Measurements from ENCODE around the gene MTMR2.
A peak's percentile ranks its signal among the peaks of the same experiment; 100 is the strongest.

Gene MTMR2

DNA sequence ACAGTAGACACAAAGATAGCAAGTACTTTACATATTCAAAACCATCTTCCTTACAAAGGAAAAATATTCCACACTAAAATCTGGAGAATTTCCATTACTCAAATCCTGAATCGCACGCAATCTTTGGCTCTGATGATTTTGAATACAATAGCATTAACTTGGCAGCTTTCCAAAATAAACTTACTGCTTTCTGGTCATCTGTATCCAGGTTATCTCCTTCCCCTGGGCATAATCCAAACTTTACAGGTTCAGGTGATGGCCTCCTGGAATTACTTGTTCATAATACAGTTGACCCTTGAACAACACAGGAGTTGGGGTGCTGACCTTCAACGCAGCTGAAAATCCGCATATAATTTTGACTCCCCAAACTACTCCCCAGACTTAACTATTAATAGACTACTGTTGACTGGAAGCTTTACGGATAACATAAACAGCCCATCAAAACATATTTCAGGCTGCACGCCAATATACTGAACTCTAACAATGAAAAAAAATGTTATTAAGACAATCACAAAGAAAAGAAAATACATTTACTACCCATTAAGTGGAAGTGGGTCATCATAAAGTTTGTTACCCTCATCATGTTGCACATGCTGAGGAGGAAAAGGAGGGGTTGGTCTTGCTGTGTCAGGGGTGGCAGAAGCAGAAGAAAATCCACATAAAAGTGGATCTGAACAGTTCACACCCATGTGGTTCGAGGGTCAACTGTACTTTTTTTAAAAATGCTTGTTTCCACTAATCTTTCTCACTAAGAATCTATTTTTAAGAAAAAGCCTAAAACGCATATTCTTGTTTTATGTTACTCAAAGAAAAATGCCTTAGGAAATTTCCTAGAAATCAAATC is 6.5 kb downstream of the MTMR2 start:
- DNase-seq = peak; percentile 15

- no peak for DNase-seq
Measured at GRCh38 chr11:95916049-95916448, 7.9 kb downstream of the MTMR2 start.

DNA sequence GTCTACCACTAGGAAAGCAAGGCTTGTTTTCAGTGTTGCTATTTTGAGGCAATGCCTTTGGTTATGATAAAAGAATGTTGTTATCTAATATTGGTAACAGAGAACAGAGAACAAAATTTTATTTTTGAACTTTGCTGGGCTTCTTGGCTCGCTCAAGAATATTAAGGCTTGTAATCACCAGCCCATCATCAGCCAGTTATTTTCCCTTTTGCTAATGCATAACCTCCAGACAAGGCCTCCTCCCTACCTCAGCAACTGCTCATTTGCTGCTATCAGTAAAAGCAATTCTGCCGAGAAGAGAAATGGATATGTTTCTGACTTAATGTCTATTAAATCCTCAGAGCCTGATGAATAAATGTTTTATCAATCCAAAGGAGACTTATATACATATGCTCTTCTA is 8.9 kb downstream of the MTMR2 start:
- no peak for DNase-seq

- no peak for DNase-seq
Measured at GRCh38 chr11:95913830-95914615, 9.9 kb downstream of the MTMR2 start.

GRCh38 chr11:95912902-95913560 is 10.9 kb downstream of the MTMR2 start:
- DNase-seq = no peak

- DNase-seq = no peak
Measured at GRCh38 chr11:95911369-95911759, 12.5 kb downstream of the MTMR2 start.

- DNase-seq = no peak
Measured at GRCh38 chr11:95910638-95911368, 13.1 kb downstream of the MTMR2 start.

GRCh38 chr11:95908826-95909225 is 15.1 kb downstream of the MTMR2 start:
- DNase-seq = no peak

DNA sequence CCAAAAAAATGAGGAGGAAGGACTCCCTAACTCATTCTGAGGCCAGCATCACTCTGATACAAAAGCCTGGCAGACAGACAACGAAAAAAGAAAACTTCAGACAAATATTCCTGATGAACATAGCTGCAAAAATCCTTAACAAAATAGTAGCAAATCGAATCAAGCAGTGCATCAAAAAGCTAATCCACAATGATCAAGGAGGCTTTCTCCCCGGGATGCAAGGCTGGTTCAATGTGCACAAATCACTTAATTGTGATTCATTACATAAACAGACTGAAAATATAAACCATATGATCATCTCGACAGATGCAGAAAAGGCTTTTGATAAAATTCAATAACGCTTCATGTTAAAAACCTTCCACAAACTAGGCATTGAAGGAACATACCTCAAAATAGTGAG is 16.4 kb downstream of the MTMR2 start:
- no peak for DNase-seq

DNA sequence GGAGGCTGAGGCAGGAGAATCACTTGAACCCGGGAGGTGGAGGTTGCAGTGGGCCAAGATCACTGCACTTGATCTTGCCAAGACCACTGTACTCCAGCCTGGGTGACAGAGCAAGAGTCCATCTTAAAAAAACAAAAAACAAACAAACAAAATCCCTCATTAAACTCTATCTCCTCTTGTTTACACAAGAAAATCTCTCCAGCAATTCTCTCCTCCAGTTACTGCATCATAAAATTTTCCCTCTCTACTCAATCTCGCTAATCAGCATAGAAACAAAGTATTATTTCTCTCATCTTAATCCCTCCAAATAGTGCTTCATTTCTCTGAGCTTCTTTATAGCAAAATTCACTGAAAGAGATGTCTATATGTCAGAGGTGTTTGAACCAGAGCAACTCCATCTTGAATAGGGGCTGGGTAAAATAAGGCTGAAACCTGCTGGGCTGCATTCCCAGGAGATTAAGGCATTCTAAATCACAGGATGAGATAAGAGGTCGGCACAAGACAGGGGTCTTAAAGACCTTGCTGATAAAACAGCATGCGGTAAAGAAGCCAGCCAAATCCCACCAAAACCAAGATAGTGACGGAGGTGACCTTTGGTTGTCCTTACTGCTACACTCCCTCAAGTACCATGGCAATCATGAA is 19.8 kb downstream of the MTMR2 start:
- DNase-seq = peak; percentile 13

- no peak for DNase-seq
Measured at GRCh38 chr11:95898782-95899181, 25.1 kb downstream of the MTMR2 start.

- DNase-seq = no peak
Measured at GRCh38 chr11:95897731-95898130, 26.2 kb downstream of the MTMR2 start.

DNA sequence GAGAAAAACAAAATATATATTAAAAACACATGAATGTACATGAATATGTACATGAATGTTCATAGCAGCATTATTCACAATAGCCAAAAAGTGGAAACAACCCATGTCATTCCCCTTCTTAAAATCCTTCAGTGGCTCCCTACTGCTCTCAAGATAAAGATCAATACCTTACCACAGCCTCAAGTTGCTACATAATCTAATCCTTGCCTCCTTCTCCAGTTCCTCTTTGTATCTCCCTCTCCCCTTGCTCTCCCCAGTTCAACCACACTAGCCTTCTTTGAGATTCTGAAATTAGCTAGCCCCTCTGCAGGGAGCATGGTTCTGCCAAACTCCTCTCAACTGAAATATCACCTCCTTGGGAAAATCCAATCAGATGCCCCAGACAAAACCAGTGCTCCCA is 28.1 kb downstream of the MTMR2 start:
- DNase-seq = no peak

DNA sequence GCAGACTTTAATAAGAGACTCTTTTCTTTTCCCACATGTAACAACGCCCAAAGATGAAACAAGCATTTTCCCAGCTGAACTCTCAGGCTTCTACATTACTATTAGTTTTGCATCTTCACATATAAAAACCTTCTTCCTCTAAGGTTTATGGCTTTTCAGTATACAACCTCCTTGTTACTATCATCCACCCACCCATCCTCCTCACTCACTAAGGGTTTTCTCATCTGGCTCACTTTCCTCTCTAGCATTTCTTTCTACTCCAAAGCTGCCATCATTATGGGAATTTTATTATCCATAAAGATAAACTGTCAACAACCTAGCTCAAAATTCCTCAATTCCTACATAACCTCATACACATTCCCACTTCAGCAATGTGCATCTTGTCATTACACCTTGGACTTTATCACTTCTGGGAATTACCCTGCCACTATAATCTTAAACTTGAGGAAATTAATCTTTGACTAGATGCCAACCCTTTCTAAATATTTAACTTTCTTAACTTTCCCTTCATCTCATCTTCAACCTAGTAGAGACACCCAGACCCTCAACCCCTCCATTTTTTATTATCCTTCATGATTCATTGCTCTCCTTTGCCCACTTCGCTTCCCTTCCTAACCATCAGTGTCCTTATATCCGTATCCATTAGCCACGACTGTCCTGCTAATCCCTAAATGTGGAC is 30.9 kb downstream of the MTMR2 start:
- DNase-seq = no peak

DNA sequence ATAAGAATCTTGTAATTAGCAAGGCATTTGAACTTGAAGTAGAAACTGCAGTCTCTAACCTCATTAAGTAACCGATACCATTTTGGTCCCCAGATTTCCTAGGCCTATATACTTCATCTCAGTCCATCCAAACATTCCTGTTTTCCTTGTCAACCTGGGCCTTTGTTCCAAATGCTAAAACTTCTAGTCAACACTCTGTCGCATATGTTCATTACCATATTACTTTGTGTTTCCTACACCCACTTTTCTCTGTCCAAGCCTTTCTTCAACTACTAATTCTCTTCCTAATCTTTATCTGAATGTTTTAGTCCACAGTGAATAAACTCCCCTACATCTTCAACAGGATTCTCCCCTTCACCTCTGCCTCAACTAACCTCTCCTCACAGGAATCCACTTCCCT is 31.4 kb downstream of the MTMR2 start:
- no peak for DNase-seq

GRCh38 chr11:95891423-95892170 is 32.3 kb downstream of the MTMR2 start:
- DNase-seq = no peak

GRCh38 chr11:95888852-95889251 is 35.1 kb downstream of the MTMR2 start:
- DNase-seq = no peak

DNA sequence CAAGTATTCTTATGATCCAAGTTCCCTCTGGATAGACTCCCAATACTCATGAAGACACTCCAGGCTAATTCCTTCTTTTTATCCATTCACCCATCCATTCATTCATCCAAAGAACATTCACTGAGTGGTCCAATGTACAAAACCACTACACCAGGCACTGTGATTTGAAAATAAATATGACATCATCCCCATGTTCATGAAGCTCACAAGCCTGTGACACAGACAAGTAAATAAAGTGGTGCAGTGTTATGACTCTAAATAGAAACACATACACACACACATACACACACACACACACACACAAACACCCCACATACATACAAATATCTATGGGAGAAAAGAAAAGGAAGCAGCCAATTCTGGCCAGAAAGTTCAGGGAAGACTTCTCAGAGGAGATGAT is 35.5 kb downstream of the MTMR2 start:
- no peak for DNase-seq

DNA sequence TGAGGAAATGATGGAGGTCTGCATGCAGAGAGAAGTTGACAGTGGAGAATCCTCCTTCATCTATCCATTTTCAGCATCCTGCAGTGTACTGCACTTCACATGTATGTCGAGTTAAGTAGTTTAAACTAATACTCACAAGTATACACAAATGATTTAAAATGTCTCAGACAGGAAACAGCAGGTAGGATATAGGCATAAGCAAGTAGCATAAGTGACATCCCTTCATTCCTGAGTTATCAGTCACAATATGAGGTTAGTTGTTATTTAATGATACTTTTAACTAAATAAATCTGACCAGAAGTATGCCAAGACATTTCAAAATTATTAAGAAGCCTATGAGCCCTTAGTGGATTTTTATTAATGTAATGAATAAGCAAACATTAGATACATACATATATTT is 37.4 kb downstream of the MTMR2 start:
- no peak for DNase-seq

GRCh38 chr11:95884802-95885201 is 39.1 kb downstream of the MTMR2 start:
- DNase-seq = no peak

GRCh38 chr11:95884376-95884775 is 39.5 kb downstream of the MTMR2 start:
- no peak for DNase-seq

Data from NCI-H82 (cell line).